ENCODE data around the gene CHRM4.

Gene CHRM4

GRCh38 chr11:46402957-46403902 lies 11.7 kb upstream of the CHRM4 start:
- DNase-seq, result no peak

- no peak for DNase-seq
These were observed 6.0 kb upstream of the CHRM4 start for GRCh38 chr11:46397526-46397925.

GRCh38 chr11:46393759-46394158 lies 2.2 kb upstream of the CHRM4 start:
- DNase-seq, result no peak

GRCh38 chr11:46393231-46393616 lies 1.6 kb upstream of the CHRM4 start:
- DNase-seq, result peak; percentile 30

GRCh38 chr11:46392421-46393230 lies 1.1 kb upstream of the CHRM4 start:
- DNase-seq, result peak; percentile 100

GRCh38 chr11:46391186-46391577 lies 394 bp downstream of the CHRM4 start:
- peak; percentile 59 for DNase-seq

GRCh38 chr11:46390331-46391171 lies 1.0 kb downstream of the CHRM4 start:
- DNase-seq, result peak; percentile 62

- DNase-seq, result peak; percentile 100
These were observed 1.9 kb downstream of the CHRM4 start for GRCh38 chr11:46389450-46390330.

GRCh38 chr11:46388619-46389449 lies 2.7 kb downstream of the CHRM4 start:
- no peak for DNase-seq

GRCh38 chr11:46387919-46388618 lies 3.5 kb downstream of the CHRM4 start:
- DNase-seq, result no peak

- no peak for DNase-seq
These were observed 4.1 kb downstream of the CHRM4 start for GRCh38 chr11:46387456-46387855.

- no peak for DNase-seq
These were observed 4.9 kb downstream of the CHRM4 start for GRCh38 chr11:46386674-46387073.

- DNase-seq, result no peak
These were observed 5.5 kb downstream of the CHRM4 start for GRCh38 chr11:46386005-46386578.

GRCh38 chr11:46385169-46386004 lies 6.2 kb downstream of the CHRM4 start:
- no peak for DNase-seq

GRCh38 chr11:46383974-46384701 lies 7.4 kb downstream of the CHRM4 start:
- no peak for DNase-seq

GRCh38 chr11:46383404-46383758 lies 8.2 kb downstream of the CHRM4 start:
- DNase-seq, result peak; percentile 24

- DNase-seq, result peak; percentile 99
These were observed 8.8 kb downstream of the CHRM4 start for GRCh38 chr11:46382646-46383403.
